CD4-positive, alpha-beta T cell treated with Interferon alpha-2 for 1 hour (primary cell): ENCODE results near the gene TEAD4.

ENCODE experiments used
- DNase-seq, 2 donors: peaks; one replicate each; pipeline ENCODE4 v3.0.0-alpha.2; 2020 to 2022

TEAD4 gene

GRCh38 chr12:2960996-2961616 lies 1.9 kb downstream of the TEAD4 start:
- DNase-seq: no peak

- DNase-seq: no peak
Measured at GRCh38 chr12:2961705-2962104, 2.5 kb downstream of the TEAD4 start.

- no peak for DNase-seq
Measured at GRCh38 chr12:2963154-2963759, 4.1 kb downstream of the TEAD4 start.

- no peak for DNase-seq
Measured at GRCh38 chr12:2963760-2964292, 4.6 kb downstream of the TEAD4 start.

GRCh38 chr12:2967651-2968050 lies 8.5 kb downstream of the TEAD4 start:
- DNase-seq: no peak

- no peak for DNase-seq
Measured at GRCh38 chr12:2970744-2971143, 11.5 kb downstream of the TEAD4 start.

GRCh38 chr12:2973566-2973965 lies 14.4 kb downstream of the TEAD4 start:
- DNase-seq: no peak

- no peak for DNase-seq
Measured at GRCh38 chr12:2974560-2974971, 15.4 kb downstream of the TEAD4 start.

GRCh38 chr12:2976581-2976996 lies 17.4 kb downstream of the TEAD4 start:
- DNase-seq: no peak

GRCh38 chr12:2977776-2978175 lies 18.6 kb downstream of the TEAD4 start:
- DNase-seq: no peak

GRCh38 chr12:2979806-2980205 lies 20.6 kb downstream of the TEAD4 start:
- DNase-seq: no peak

GRCh38 chr12:2980630-2981029 lies 21.4 kb downstream of the TEAD4 start:
- DNase-seq: no peak

- no peak for DNase-seq
Measured at GRCh38 chr12:2982361-2982760, 23.2 kb downstream of the TEAD4 start.

GRCh38 chr12:2984249-2984648 lies 25.1 kb downstream of the TEAD4 start:
- no peak for DNase-seq

- no peak for DNase-seq
Measured at GRCh38 chr12:2984698-2985097, 25.5 kb downstream of the TEAD4 start.

GRCh38 chr12:2986876-2987275 lies 27.7 kb downstream of the TEAD4 start:
- no peak for DNase-seq

- DNase-seq: no peak
Measured at GRCh38 chr12:2988494-2988893, 29.3 kb downstream of the TEAD4 start.

GRCh38 chr12:2992724-2993123 lies 33.5 kb downstream of the TEAD4 start:
- DNase-seq: no peak

GRCh38 chr12:2997989-2998670 lies 38.9 kb downstream of the TEAD4 start:
- no peak for DNase-seq

GRCh38 chr12:2998789-2999264 lies 39.6 kb downstream of the TEAD4 start:
- DNase-seq: no peak

GRCh38 chr12:2999265-2999841 lies 40.2 kb downstream of the TEAD4 start:
- no peak for DNase-seq

GRCh38 chr12:3000548-3001275 lies 41.5 kb downstream of the TEAD4 start:
- DNase-seq: no peak

GRCh38 chr12:3002646-3003045 lies 43.4 kb downstream of the TEAD4 start:
- DNase-seq: no peak
